Mesendoderm (in vitro differentiated cells): ENCODE data around the gene CTR9. TPM values are rescaled to one million over a fixed set of nuclear protein-coding genes. Genes with fewer than 3 reads are reported as not detected.

Experiments used
- DNase-seq: peaks from one replicate; pipeline ENCODE4 v3.0.0; 2013
- H2AK5ac ChIP-seq: 2 replicates; pipeline ENCODE4 v1.6.1; 2013; ENCODE audit warnings: low read length, inconsistent platforms
- H2BK120ac ChIP-seq: 2 replicates; pipeline ENCODE4 v1.6.1; 2013; ENCODE audit warnings: low read depth, mild to moderate bottlenecking, low read length, moderate library complexity, mixed read lengths
- H2BK15ac ChIP-seq: replicated peaks from 2 replicates; pipeline ENCODE4 v1.6.1; 2013; ENCODE audit warnings: low read depth, mild to moderate bottlenecking, moderate library complexity
- H2BK5ac ChIP-seq: 2 replicates; pipeline ENCODE4 v1.6.1; 2013; ENCODE audit warnings: low read length, inconsistent platforms
- H3K18ac ChIP-seq: 2 replicates; pipeline ENCODE4 v1.6.1; 2013; ENCODE audit warnings: mild to moderate bottlenecking, low read length, mixed read lengths
- H3K23ac ChIP-seq: one replicate; pipeline ENCODE4 v1.6.1; 2013; ENCODE audit warnings: low read length
- H3K27ac ChIP-seq: 2 replicates; pipeline ENCODE4 v1.5.1; 2013; ENCODE audit warnings: low read depth, mild to moderate bottlenecking, inconsistent platforms, low read length, moderate library complexity
- H3K27me3 ChIP-seq: 2 replicates; pipeline ENCODE4 v1.6.1; 2013; ENCODE audit warnings: low read length, control low read depth, mild to moderate bottlenecking, inconsistent platforms; ENCODE audit not compliant: insufficient read depth, poor library complexity
- H3K36me3 ChIP-seq: 2 replicates; pipeline ENCODE4 v1.6.1; 2013; ENCODE audit warnings: low read length, inconsistent platforms; ENCODE audit not compliant: control insufficient read depth, insufficient read depth
- H3K4ac ChIP-seq: one replicate; pipeline ENCODE4 v1.6.1; 2013; ENCODE audit warnings: low read depth, mild to moderate bottlenecking, low read length, moderate library complexity
- H3K4me1 ChIP-seq: 2 replicates; pipeline ENCODE4 v1.6.1; 2013; ENCODE audit warnings: low read depth, low read length, inconsistent platforms; ENCODE audit not compliant: control insufficient read depth
- H3K4me2 ChIP-seq: 2 replicates; pipeline ENCODE4 v1.6.1; 2013; ENCODE audit warnings: low read length
- H3K4me3 ChIP-seq: 2 replicates; pipeline ENCODE4 v1.5.1; 2013; ENCODE audit warnings: mild to moderate bottlenecking, low read length
- H3K56ac ChIP-seq: one replicate; pipeline ENCODE4 v1.6.1; 2013; ENCODE audit warnings: low read length
- H3K79me1 ChIP-seq: 2 replicates; pipeline ENCODE4 v1.6.1; 2013; ENCODE audit warnings: low read length, inconsistent platforms
- H3K79me2 ChIP-seq: 2 replicates; pipeline ENCODE4 v1.6.1; 2013; ENCODE audit warnings: mild to moderate bottlenecking, low read length; ENCODE audit not compliant: control insufficient read depth, insufficient read depth
- H3K9ac ChIP-seq: 2 replicates; pipeline ENCODE4 v1.6.1; 2013; ENCODE audit warnings: low read length, inconsistent platforms
- H4K5ac ChIP-seq: one replicate; pipeline ENCODE4 v1.6.1; 2013; ENCODE audit warnings: low read length
- H4K8ac ChIP-seq: one replicate; pipeline ENCODE4 v1.6.1; 2013; ENCODE audit warnings: low read depth, mild to moderate bottlenecking, control low read depth, low read length, moderate library complexity
- WGBS: extraction: QIAGEN DNeasy Blood & Tissue Kit; methylation state at CpG from one replicate; pipeline ENCODE4 v1.1.7; 2013; ENCODE audit warnings: low lambda C conversion rate, missing lambda C conversion rate; ENCODE audit not compliant: insufficient coverage; ENCODE audit errors: extremely low coverage; 5-methylcytosine and 5-hydroxymethylcytosine counted together
- polyA plus RNA-seq, 2 experiments: library from polyadenylated mRNA; stranded (reverse); fragments of 200-250 nt; gene quantifications; one replicate each; pipeline ENCODE4 v1.2.3, GENCODE V29; 2013

Gene CTR9
- polyA plus RNA-seq (2013, experiment 1 of 2): 26.4 TPM
- 26.8 TPM for polyA plus RNA-seq (2013, experiment 2 of 2)

DNA sequence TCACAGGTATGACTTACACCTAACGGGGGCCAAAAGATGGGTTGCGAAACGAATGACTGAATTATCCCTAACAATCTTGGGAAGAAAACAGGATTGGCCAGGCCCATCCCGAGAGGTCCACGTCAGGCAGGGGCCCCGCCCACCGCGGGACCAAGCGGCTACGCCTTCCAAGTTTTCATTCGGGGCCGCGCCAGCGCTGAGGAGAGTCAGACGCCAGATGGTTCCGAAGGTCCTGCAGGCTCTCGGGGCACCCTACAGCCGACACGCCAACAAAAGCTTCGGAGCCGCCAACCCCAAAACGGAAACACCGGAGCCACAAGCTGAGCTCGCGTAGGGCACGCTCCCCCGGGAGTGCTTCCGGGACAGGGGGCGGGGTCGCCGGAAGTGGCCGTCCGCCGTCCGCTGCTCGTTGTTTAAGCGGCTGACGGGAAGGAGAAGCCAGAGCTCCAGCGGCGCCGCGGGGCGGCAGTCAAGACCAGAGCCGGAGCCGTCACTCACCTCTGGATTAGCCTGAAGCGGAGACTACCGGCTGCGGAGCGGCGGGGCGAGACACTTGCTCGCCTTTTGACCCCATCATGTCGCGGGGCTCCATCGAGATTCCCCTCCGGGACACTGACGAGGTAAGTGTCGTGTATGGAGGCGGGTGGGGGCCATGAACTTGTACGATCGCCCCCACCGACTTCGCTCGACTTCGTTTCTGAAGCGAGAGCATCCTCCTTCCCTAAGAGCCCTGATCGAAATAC lies at the start of gene CTR9:
Gene CTR9 (plus strand): TSS at position 409 of the 743 bp plus-strand sequence. CDS start 167 bp downstream, at position 576.
- H2BK120ac ChIP-seq: no peak within 1 kb of the TSS
- peak within 1 kb of the TSS; percentile 71 for H3K9ac ChIP-seq
- peak within 1 kb of the TSS; percentile 17 for H3K4ac ChIP-seq
- peaks cover 9% of the 10 kb centered on the region for H3K79me2 ChIP-seq
- H3K23ac ChIP-seq: peak within 1 kb of the TSS; percentile 81
- peak within 1 kb of the TSS; percentile 82 for H3K4me2 ChIP-seq
- peak; percentile 96 for DNase-seq
- no peak within 1 kb of the TSS for H4K5ac ChIP-seq
- peaks cover 2% of the 10 kb centered on the region for H3K4me1 ChIP-seq
- H3K56ac ChIP-seq: peak within 1 kb of the TSS; percentile 95
- peak within 1 kb of the TSS; percentile 93 for H3K27ac ChIP-seq
- no peak within 1 kb of the TSS for H4K8ac ChIP-seq
- H3K79me1 ChIP-seq: peaks cover 2% of the 10 kb centered on the region
- H2BK5ac ChIP-seq: peak within 1 kb of the TSS; percentile 61
- H2BK15ac ChIP-seq: no peak within 1 kb of the TSS
- no peaks in the 10 kb centered on the region for H3K27me3 ChIP-seq
- peak within 1 kb of the TSS; percentile 24 for H3K18ac ChIP-seq
- no peaks in the 10 kb centered on the region for H3K36me3 ChIP-seq
- peak within 1 kb of the TSS; percentile 76 for H3K4me3 ChIP-seq
- WGBS: no CpG with 5 or more reads among the region's 67 CpGs
- H2AK5ac ChIP-seq: no peak within 1 kb of the TSS

DNA sequence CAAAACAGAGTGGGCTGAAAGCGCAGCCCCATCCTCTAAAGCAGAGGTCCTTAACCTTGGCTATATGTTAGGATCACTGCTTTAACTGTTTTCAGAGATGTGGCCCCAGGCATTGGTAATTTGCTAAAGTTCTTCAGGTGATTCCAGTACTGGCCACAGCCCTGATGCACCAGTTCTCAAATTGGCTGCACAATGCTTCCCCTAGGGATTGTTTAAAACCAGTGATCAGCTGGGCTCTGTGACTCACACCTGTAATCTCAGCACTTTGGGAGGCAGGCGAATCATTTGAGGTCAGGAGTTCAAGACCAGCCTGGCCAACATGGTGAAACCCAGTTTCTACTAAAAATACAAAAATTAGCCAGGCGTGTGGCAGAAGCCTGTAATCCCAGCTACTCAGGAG lies 49.1 kb upstream of the CTR9 start:
- DNase-seq: peak; percentile 7
- Histone ChIP-seq H2BK120ac (no peak overlapping the region), H4K5ac (no peak overlapping the region), H3K79me1 (no peaks in the 10 kb centered on the region), H3K4me2 (no peak overlapping the region), H3K56ac (no peak overlapping the region), H3K79me2 (no peaks in the 10 kb centered on the region), H3K27ac (no peak overlapping the region), H3K4me1 (no peaks in the 10 kb centered on the region), H3K4ac (no peak overlapping the region), H2BK5ac (no peak overlapping the region), H3K4me3 (no peak overlapping the region), H3K27me3 (no peaks in the 10 kb centered on the region), H3K18ac (no peak overlapping the region), H2BK15ac (no peak overlapping the region), H3K36me3 (no peaks in the 10 kb centered on the region), H4K8ac (no peak overlapping the region), H2AK5ac (no peak overlapping the region), H3K23ac (no peak overlapping the region), H3K9ac (no peak overlapping the region)
- WGBS: no CpG with 5 or more reads among the region's 3 CpGs

- H3K4me3 ChIP-seq: no peak overlapping the region
- no peaks in the 10 kb centered on the region for H3K4me1 ChIP-seq
- no CpG with 5 or more reads among the region's 3 CpGs for WGBS
- no peaks in the 10 kb centered on the region for H3K27me3 ChIP-seq
- no peak overlapping the region for H3K27ac ChIP-seq
- H2BK15ac ChIP-seq: no peak overlapping the region
- no peak for DNase-seq
- H2AK5ac ChIP-seq: no peak overlapping the region
- no peak overlapping the region for H2BK120ac ChIP-seq
- no peak overlapping the region for H3K4ac ChIP-seq
- no peak overlapping the region for H4K8ac ChIP-seq
- no peak overlapping the region for H3K56ac ChIP-seq
- H2BK5ac ChIP-seq: no peak overlapping the region
- H3K23ac ChIP-seq: no peak overlapping the region
- H3K18ac ChIP-seq: no peak overlapping the region
- H3K79me2 ChIP-seq: no peaks in the 10 kb centered on the region
- no peaks in the 10 kb centered on the region for H3K79me1 ChIP-seq
- H3K4me2 ChIP-seq: no peak overlapping the region
- no peaks in the 10 kb centered on the region for H3K36me3 ChIP-seq
- H3K9ac ChIP-seq: no peak overlapping the region
- no peak overlapping the region for H4K5ac ChIP-seq
Observed at GRCh38 chr11:10708131-10708530, 42.9 kb upstream of the CTR9 start.

DNA sequence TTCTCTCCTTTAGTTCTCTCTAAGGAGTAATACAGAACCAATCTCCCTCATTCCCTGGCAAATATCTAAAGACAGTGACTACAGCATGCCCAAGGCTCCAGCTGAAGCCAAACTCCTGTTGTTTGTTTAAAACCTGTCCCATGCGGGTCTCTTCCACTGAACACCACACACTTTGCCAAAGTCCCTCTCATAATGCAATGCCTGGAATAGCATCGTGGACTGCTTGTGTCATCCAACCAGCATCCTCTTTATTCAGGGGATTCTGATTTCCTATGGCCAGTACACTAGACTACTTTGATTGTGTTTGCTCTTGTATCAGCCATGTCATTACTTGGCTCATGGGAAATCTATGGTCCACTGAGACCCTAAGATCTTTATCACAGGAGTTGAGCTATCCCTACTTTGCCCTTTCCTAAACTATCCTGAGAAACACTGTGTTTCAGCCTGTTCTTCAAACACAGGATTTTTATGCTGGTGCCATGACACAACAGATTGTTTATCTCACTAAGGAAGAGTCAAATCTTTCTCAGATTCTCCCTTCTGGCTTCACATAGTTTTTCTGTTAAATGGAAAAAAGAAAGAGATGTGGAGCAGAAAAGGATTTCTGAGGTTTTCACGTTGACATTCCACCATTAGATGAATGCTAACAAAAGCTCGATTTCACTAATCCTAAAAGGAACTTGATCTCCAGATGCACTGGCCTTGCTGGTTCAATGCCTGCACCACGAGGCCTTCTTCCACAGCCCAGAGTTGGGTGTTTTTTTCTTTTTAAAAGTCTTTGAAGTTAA lies 41.6 kb upstream of the CTR9 start:
- Histone ChIP-seq H3K9ac (no peak overlapping the region), H3K79me1 (no peaks in the 10 kb centered on the region), H3K18ac (no peak overlapping the region), H3K4me1 (no peaks in the 10 kb centered on the region), H3K23ac (no peak overlapping the region), H3K4ac (no peak overlapping the region), H3K27ac (no peak overlapping the region), H2BK120ac (no peak overlapping the region), H4K8ac (no peak overlapping the region), H3K4me3 (no peak overlapping the region), H3K56ac (no peak overlapping the region), H2BK5ac (no peak overlapping the region), H3K79me2 (no peaks in the 10 kb centered on the region), H4K5ac (no peak overlapping the region), H3K4me2 (no peak overlapping the region), H3K36me3 (no peaks in the 10 kb centered on the region), H2BK15ac (no peak overlapping the region), H2AK5ac (no peak overlapping the region), H3K27me3 (no peaks in the 10 kb centered on the region)
- no peak for DNase-seq
- no CpG with 5 or more reads among the region's 5 CpGs for WGBS

- WGBS: no CpG with 5 or more reads among the region's 4 CpGs
- H3K36me3 ChIP-seq: no peaks in the 10 kb centered on the region
- no peak overlapping the region for H4K8ac ChIP-seq
Observed at GRCh38 chr11:10715571-10715970, 35.5 kb upstream of the CTR9 start.

More at GRCh38 chr11:10715571-10715970, 35.5 kb upstream of the CTR9 start:
- no peaks in the 10 kb centered on the region for H3K79me1 ChIP-seq
- no peak overlapping the region for H3K4ac ChIP-seq
- H3K9ac ChIP-seq: no peak overlapping the region
- no peaks in the 10 kb centered on the region for H3K27me3 ChIP-seq
- H3K27ac ChIP-seq: no peak overlapping the region
- no peak overlapping the region for H3K23ac ChIP-seq
- no peak overlapping the region for H2AK5ac ChIP-seq
- H3K56ac ChIP-seq: no peak overlapping the region
- no peak overlapping the region for H3K4me3 ChIP-seq
- H3K79me2 ChIP-seq: no peaks in the 10 kb centered on the region
- H4K5ac ChIP-seq: no peak overlapping the region
- no peak for DNase-seq
- H3K4me2 ChIP-seq: no peak overlapping the region
- H2BK120ac ChIP-seq: no peak overlapping the region
- H3K4me1 ChIP-seq: no peaks in the 10 kb centered on the region
- H2BK5ac ChIP-seq: no peak overlapping the region
- no peak overlapping the region for H2BK15ac ChIP-seq
- no peak overlapping the region for H3K18ac ChIP-seq
